IPS DF 19.7 (cell line): ENCODE results near the gene ST6GALNAC3.

ENCODE experiments used
- DNase-seq: peaks from one replicate; pipeline ENCODE4 v3.0.0-alpha.2; 2013; ENCODE audit warnings: low read depth, low spot score

The ST6GALNAC3 gene

DNA sequence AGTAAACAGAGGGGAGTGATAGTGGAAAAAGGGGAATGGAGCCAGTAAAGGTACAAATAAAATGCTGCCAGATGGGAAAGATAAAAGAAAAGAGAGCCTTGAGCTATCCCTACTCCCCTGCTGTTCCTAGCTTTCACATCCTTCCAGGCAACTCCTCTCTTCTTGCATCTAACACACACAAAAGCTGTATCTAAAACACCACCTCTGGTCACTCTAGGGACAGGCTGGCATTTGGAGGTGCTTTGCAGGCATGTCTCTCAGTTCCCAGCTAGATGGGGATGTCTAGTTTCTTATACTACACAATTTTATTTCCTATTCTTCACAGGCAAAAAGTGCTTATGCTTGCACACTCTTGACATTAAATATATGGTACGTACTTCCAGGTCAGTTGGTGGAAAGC, 607.6 kb downstream of the ST6GALNAC3 start:
- no peak for DNase-seq
